Nephron (organoid): ENCODE data around the gene FAM222A.

Experiments used
- H3K27ac Mint-ChIP-seq, 3 experiments: 2 replicates each; pipeline ENCODE4 v1.8.0; 2020; ENCODE audit warnings: mixed read lengths in 3 of 3, mild to moderate bottlenecking in 2 of 3, moderate library complexity in 1 of 3
- H3K27me3 Mint-ChIP-seq: 2 replicates; pipeline ENCODE4 v1.8.0; 2021; ENCODE audit warnings: low read depth, mild to moderate bottlenecking, moderate library complexity, mixed read lengths
- H3K36me3 Mint-ChIP-seq: 2 replicates; pipeline ENCODE4 v1.8.0; 2020; ENCODE audit warnings: low read depth, mixed read lengths
- H3K4me1 Mint-ChIP-seq: 2 replicates; pipeline ENCODE4 v1.8.0; 2020; ENCODE audit warnings: mixed read lengths
- H3K4me3 Mint-ChIP-seq, 3 experiments: 2 replicates each; pipeline ENCODE4 v1.8.0; 2020; ENCODE audit warnings: mild to moderate bottlenecking in 3 of 3, mixed read lengths in 3 of 3, moderate library complexity in 2 of 3
- H3K9me3 Mint-ChIP-seq: 2 replicates; pipeline ENCODE4 v1.8.0; 2020; ENCODE audit warnings: mixed read lengths
- TF ChIP-seq, protein P1 (sequence below), 3 experiments: fragments of 200-600 bp; sonication (generic); IDR thresholded peaks; one replicate each; pipeline ENCODE4 v1.5.0; 2021; ENCODE audit warnings: antibody characterized with exemption in 3 of 3; ENCODE audit not compliant: unreplicated experiment in 3 of 3

The FAM222A gene

DNA sequence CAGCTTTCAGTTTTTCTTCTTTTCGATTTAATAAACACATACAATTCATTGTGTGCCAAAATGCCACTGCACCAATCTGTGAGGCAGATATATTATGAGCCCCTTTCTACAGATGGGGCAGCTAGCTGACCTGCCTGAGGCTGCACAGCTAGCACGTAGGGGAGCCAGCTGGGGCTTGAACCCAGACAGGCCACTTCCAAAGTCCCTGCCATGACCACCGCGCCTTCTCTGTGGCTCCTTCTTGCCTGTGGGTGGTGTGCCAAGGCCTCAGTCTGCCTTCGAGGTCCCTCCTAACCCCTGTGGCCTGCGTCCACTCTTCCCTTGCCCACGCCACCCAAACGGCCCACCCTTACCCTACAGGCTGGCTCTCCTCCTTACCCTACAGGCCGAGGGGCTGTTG lies 16.2 kb downstream of the FAM222A start:
- H3K9me3 Mint-ChIP-seq, result no peaks in the 10 kb centered on the region
- H3K4me3 Mint-ChIP-seq, result no peak overlapping the region
- H3K4me1 Mint-ChIP-seq, result peaks cover 31% of the 10 kb centered on the region
- no peak overlapping the region for H3K27ac Mint-ChIP-seq
- H3K27me3 Mint-ChIP-seq, result peaks cover 15% of the 10 kb centered on the region
- H3K36me3 Mint-ChIP-seq, result no peaks in the 10 kb centered on the region
- TF ChIP-seq, protein P1, sequence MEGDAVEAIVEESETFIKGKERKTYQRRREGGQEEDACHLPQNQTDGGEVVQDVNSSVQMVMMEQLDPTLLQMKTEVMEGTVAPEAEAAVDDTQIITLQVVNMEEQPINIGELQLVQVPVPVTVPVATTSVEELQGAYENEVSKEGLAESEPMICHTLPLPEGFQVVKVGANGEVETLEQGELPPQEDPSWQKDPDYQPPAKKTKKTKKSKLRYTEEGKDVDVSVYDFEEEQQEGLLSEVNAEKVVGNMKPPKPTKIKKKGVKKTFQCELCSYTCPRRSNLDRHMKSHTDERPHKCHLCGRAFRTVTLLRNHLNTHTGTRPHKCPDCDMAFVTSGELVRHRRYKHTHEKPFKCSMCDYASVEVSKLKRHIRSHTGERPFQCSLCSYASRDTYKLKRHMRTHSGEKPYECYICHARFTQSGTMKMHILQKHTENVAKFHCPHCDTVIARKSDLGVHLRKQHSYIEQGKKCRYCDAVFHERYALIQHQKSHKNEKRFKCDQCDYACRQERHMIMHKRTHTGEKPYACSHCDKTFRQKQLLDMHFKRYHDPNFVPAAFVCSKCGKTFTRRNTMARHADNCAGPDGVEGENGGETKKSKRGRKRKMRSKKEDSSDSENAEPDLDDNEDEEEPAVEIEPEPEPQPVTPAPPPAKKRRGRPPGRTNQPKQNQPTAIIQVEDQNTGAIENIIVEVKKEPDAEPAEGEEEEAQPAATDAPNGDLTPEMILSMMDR (IDR thresholded peaks at IDR 0.05; ENCODE audit: unreplicated experiment in 3 of 3), result no peak

DNA sequence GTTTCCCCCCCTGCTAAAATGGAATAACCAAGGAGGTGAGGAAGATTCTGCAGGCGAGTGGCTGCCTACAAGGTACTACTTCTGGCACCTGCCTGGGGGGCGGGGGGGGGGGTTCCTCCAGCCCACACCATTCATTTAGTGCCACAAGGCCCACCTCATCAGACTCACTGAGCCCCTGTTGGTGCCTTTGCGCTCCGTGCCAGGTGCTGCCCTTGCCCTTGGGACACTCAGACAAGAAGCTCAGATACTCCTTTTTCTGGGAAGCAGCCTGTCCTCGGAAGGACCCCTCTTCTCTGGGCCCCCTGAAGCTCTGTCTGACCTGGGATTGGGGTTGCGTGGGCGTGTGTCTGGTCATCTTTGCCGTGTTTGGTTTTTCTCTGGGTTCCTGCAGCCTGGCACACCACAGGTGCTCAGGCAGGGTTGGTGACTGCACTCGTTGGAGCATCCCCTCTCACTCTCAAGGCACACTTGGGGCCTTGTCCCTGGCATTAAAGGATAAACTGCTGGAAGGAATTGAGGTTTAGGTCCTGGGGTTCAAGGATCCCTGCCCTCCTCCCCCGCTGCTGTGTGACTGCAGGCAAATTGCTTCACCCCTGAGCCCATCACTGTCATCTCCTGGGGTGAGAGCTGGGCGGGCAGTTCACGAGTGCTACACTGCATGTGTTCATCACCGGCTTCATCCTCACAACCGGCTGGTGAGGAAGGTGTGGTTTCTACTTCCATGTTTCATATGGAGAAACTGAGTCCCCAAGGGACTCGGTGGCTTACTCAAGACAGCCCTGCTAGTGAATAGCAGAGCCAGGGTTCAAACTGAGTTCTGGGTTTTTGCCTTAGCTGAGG lies 16.9 kb downstream of the FAM222A start:
- H3K27me3 Mint-ChIP-seq, result peaks cover 12% of the 10 kb centered on the region
- TF ChIP-seq, protein P1 (IDR thresholded peaks at IDR 0.05; ENCODE audit: unreplicated experiment in 3 of 3), result no peak

DNA sequence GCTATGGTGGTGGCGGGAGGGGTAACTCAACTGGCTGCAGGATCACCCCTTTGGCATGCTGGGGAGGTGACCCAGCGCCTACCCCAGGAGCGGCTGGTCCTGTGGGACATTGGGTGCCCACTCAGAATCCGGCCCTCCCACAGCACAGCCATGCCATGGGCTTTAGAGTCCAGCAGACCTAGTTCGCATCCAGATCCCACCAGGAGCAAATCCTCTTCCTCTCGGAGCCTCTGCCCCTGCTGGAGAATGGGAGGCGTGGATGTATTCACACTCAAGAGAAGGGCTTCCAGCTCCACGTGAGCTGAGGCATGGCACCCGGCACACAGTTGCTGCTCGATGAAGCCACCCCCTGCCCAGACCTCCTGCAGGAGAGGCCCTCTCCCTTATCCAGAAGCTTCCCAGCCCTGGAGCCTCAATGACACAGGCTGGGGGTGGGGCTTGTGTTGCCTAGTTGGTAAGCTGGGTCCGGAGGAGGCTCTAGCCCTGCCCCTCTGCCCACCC lies 17.7 kb downstream of the FAM222A start:
- Mint-ChIP-seq H3K27me3 (peaks cover 8% of the 10 kb centered on the region), H3K4me1 (peaks cover 36% of the 10 kb centered on the region), H3K27ac (no peak overlapping the region), H3K4me3 (no peak overlapping the region), H3K36me3 (no peaks in the 10 kb centered on the region), H3K9me3 (no peaks in the 10 kb centered on the region)
- TF ChIP-seq, protein P1 (IDR thresholded peaks at IDR 0.05; ENCODE audit: unreplicated experiment in 3 of 3), result no peak

More for the DNA sequence above, 16.9 kb downstream of the FAM222A start:
- no peaks in the 10 kb centered on the region for H3K9me3 Mint-ChIP-seq
- H3K27ac Mint-ChIP-seq, result no peak overlapping the region
- H3K4me3 Mint-ChIP-seq, result no peak overlapping the region
- H3K4me1 Mint-ChIP-seq, result peaks cover 37% of the 10 kb centered on the region
- H3K36me3 Mint-ChIP-seq, result no peaks in the 10 kb centered on the region

DNA sequence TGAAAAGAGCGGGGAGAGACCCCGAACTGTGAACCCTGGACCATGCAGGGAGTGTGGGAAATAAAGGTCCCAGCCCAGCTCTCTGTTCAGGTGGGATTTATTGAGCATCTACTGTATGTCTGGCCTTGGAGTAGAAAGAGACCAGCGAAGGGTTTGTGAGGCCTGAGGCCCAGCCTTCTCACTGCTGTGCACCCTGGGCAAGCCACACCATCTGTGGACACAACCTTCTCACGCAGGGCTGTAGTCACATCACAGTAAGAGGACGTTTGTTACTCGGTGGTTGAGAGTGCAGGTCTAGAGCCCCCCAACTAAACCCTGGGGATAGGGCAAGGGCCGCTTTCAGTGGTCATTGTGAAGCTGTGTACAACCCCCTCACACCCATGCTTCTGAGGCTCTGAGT lies 18.2 kb downstream of the FAM222A start:
- no peak overlapping the region for H3K4me3 Mint-ChIP-seq
- H3K27me3 Mint-ChIP-seq, result peaks cover 12% of the 10 kb centered on the region
- no peaks in the 10 kb centered on the region for H3K36me3 Mint-ChIP-seq
- TF ChIP-seq, protein P1 (IDR thresholded peaks at IDR 0.05; ENCODE audit: unreplicated experiment in 3 of 3), result no peak
- no peaks in the 10 kb centered on the region for H3K9me3 Mint-ChIP-seq
- H3K27ac Mint-ChIP-seq, result no peak overlapping the region
- peaks cover 41% of the 10 kb centered on the region for H3K4me1 Mint-ChIP-seq

DNA sequence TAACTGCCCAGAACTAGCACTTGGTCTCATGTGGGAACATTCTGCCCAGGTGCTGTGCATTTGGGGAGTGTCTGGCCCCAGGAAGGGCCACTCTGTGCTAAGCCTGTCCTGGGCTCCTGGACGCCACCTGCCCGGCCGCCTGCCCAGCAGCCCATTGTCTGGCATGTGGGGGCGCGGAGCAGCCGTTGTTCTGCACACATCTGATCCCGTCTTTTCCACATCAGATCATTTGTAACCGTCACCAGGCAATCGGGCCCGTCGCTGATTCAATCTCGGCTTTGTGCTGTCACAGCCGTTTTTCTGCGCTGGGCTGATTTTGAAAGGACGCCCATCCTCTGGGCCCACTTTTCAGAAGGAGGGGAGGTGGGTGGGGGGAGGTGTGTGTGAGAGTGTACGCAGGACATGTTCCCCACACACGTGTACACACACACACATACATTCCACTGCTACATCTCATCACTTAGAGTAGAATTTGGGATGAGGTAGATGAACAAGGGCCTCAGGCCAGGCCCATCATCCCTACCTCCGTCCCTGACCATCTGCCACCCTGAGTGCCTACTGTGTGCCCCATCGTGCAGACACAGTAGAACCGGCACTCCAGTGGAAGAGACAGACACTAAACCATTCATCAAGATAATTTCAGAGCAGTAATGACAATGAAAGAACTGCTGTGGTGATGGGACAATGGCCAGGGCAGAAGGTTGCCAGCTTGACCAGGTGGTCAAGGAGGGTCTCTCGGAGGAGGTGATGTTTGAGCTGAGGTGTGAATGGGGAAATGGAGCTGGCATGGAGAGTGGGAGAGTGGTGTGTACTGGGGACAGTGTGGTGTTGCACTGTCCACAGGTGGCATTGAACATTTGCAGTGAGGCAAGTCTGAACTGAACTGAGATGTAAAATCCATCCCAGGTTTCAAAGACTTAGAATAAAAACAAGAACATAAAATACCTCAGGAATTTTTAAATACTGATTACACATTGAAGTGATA lies 19.0 kb downstream of the FAM222A start:
- Mint-ChIP-seq H3K27me3 (peaks cover 9% of the 10 kb centered on the region), H3K36me3 (no peaks in the 10 kb centered on the region), H3K4me3 (no peak overlapping the region), H3K27ac (no peak overlapping the region), H3K9me3 (no peaks in the 10 kb centered on the region), H3K4me1 (peaks cover 37% of the 10 kb centered on the region)
- TF ChIP-seq, protein P1 (IDR thresholded peaks at IDR 0.05; ENCODE audit: unreplicated experiment in 3 of 3), result no peak
